GM21367 (cell line): ENCODE data around the gene QSOX2.
A peak's percentile ranks its signal among the peaks of the same experiment; 100 is the strongest.
"Not testable (repeated sequence)": the region's sequence is repeated elsewhere in the genome, so short reads cannot be mapped to it uniquely, and the experiment has no call there.

Experiments used
- ATAC-seq: cut with Tn5 transposase; IDR thresholded peaks from one replicate; pipeline ENCODE4 v1.9.1; 2021; ENCODE audit not compliant: unreplicated experiment

The QSOX2 gene

DNA sequence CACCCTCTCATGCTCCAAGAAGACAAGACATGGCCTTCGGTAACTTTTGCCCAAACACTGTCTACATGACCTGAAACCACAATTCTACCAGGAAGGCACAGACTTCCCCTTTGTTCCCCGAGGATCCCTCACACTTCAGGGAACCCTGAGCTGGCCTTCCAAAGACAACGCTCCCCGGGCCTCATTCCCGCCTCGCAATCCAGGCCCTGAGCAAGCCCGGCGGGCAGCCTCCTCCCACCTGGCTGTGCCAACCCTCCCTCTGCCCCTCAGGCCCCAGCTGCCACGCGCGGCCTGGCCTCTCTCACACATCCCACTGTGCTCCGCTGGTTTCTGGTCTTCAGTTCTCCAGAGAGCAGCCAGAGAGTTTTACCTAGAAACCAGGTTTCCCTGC, 7.3 kb downstream of the QSOX2 start:
- ATAC-seq = no peak

DNA sequence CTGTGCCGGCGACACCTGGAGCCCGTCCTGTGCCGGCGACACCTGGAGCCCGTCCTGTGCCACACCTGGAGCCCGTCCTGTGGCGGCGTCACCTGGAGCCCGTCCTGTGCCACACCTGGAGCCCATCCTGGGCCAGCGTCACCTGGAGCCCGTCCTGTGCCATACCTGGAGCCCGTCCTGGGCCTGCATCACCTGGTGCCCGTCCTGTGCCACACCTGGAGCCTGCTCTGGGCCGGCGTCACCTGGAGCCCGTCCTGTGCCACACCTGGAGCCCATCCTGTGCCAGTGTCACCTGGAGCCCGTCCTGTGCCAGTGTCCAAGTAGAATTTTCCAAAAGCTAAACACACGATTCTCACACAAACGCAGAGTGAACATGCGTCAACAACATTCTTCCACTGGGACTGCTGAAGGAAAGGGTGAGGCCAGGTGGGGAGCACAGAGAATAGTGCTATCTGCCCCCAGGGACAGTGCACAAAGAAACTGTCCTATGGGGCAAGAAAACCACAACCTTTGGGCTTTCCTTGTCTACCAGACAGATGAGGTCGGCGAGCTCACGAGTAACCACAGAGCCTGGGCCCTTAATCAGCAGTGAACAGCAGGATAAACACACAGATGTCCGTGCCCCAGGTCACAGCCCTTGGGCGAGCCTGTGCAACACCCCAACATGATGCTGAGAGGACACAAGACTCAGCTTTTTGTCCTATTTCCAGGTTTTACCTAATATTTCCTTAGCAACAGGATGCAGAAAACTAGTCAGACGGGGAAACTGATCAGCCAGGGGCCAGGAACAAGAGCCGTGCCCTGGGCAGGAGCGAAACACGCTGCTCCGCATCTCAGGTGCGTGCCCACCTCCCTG, 7.9 kb downstream of the QSOX2 start:
- no peak for ATAC-seq

DNA sequence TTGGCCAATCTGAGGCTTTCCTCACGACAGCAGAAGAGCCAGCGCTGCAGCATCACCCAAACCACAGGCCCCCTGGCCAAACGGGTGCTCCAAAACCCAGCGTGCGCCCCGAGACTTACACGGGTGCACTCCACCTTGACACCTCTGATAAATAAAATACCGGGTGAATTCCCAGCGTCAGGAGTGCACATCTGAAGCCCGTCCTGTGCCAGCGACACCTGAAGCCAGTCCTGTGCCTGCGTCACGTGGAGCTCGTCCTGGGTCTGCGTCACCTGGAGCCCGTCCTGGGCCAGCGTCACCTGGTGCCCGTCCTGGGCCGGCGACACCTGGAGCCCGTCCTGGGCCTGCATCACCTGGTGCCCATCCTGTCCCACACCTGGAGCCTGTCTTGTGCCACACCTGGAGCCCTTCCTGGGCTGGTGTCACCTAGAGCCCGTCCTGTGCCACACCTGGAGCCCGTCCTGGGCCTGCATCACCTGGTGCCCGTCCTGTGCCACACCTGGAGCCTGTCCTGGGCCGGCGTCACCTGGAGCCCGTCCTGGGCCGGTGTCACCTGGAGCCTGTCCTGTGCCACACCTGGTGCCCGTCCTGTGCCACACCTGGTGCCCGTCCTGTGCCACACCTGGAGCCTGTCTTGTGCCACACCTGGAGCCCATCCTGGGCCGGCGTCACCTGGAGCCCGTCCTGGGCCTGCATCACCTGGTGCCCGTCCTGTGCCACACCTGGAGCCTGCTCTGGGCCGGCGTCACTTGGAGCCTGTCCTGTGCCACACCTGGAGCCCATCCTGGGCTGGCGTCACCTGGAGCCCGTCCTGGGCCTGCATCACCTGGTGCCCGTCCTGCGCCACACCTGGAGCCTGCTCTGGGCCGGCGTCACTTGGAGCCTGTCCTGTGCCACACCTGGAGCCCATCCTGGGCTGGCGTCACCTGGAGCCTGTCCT, 8.9 kb downstream of the QSOX2 start:
- ATAC-seq = not testable (repeated sequence)

DNA sequence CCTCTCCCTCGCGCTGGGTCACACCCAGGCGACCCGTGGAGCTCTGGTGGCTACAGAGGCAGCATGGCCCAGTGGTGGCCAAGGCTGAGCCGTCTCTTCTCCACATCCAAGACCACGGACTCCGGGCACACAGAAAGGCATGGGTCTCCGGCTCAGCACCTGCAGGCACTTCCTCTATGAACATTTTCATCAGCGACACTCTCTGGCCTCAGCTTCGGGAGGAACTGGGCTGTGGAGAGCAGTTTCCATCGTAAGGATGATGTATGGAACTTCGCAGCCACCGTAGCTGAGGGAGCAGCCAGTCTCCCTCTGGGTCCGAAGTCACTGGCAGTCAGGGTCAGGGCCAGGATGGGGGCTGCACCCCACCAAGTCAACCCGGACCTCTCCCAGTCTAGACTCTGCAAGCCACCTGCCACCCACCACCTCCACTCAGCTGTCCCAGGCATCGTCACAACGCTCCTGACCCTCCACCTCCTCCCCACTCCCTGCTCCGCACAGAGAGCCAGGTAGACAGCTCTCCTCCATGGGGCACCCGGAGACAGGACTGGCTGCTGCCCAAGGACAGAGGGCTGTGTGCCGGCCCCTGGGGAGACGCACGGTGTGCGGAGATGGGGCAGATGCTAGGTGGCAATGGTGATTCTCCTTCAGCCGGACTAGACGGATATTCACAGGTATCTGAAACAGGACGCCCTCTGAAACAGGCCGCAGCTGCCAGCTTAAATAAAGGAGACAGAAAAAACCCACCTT, 9.7 kb downstream of the QSOX2 start:
- no peak for ATAC-seq

DNA sequence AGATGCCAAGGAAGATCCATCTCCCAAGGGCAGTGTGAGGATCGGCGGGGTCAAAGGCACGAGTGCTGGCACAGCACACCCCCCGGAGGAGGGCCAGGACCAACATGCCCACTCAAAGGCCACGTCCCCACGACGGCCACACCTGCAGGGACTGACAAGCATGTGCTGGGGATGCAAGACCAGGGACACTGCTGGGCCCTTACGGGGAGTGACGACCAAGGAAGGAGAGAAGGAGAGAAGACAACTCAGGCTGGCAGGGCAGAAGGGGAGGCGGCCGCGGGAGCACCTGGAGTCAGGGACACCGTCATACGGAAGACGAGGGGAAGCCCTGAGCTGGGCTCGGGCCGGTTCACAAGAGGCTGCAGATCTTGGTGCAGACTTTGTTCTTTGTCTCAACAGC, 10.4 kb downstream of the QSOX2 start:
- no peak for ATAC-seq

DNA sequence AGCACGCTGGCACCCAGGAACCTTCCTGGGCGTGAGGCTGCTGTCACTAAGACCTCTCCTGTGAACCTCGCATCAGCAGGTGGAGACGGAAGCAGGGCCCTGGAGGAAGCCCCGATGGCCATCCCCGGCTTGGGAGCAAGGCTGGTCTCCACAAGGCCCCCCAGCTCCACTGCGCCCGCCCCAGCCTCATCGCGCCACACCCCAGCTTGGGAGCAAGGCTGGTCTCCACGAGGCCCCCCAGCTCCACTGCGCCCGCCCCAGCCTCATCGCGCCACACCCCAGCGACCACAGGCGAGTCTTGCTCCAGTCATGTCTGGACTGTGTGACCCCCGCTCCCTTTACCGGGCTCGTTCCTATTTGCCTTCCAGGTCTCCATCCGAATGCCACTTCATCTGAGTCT, 11.0 kb downstream of the QSOX2 start:
- ATAC-seq = no peak

DNA sequence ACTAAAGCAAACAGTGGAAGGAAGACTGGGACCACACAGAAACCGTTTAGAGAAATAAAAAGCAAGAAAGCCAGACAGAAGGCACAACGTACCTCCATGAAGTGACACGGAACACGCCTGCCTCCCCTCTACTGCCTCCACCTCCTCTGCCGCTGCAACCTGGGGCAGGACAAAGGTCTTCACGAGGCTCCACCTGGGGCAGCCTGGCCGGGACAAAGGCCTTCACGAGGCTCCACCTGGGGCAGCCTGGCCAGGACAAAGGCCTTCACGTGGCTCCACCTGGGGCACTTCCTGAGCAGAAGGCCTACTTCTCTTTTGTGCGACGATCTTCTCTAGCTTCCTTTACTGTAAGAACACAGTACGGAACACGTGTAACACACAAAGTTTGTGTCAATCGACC, 11.7 kb downstream of the QSOX2 start:
- no peak for ATAC-seq

DNA sequence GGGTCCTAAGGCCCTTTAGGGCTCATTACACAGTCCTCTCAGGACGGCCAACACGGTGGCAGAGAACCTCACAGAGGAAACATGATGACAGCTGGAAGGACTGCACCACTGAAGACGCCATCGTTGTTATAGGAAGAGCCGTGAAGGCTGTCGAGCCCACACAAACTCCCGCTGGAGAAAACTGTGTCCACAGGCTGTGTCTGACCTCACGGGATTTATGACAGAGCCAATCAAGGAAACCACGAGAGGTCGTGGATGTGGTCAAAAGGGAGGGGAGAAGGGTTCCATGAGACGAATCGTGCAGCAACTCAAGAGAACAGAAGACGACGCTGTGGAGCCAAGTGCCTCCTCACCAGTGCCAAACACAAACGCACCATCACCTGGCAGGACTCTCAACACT, 12.2 kb downstream of the QSOX2 start:
- ATAC-seq = no peak

DNA sequence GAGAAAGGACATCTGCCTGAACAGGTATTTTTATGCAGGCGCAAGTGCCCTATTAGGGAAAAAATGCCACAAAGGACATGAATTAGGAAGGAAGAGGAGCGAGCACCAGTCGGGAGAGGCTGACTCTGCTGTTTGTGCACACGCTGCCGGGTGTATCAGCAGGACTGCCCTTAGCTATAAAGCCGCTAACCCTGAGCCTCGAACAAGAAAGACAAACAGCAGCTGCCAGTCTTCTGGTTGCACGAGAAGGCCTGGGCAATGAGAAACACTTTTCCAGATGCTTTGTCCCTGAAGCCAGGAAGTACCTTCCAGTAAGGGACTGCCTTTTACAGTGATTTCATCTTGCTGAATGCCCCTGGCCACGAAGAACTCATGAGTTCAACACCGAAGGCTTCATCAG, 12.6 kb downstream of the QSOX2 start:
- no peak for ATAC-seq

DNA sequence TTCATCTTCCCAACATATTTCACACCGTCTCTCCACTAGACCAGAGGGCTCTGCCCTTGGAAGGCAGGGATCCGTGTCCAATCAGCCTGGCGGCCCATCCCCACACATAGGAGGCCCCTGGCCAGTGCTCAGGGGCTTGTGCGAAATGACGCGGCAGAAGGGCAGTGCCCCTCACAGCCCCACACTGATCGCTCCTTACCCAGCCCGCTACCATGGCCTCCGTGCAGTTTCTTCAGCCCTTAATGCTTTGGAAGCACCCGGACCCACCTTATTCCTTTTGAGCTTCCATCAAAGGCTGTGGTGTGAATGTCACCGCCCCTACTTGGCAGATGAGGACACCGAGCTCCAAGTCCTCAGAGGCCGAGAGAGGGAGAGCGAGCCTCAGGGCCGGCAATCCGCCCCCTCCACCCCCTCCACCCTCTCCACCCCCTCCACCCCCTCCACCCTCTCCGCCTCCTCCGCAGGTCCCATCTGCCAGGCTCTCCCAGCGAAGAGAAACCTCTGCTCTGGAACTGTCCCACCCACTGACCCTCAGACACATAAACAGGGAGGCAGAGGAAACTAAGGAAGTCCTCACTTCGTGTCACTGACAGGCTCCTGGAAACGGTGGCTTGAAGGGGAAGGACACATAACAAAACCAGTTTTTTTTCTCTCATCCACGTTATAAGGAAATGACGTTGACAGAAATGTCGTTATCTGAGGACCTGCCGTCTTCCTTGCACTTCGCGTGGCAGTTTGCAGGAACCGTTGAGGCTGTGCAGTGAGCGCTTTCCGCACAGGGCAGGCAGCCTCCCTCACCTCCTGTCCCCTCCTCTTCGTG, 13.9 kb downstream of the QSOX2 start:
- ATAC-seq = no peak

DNA sequence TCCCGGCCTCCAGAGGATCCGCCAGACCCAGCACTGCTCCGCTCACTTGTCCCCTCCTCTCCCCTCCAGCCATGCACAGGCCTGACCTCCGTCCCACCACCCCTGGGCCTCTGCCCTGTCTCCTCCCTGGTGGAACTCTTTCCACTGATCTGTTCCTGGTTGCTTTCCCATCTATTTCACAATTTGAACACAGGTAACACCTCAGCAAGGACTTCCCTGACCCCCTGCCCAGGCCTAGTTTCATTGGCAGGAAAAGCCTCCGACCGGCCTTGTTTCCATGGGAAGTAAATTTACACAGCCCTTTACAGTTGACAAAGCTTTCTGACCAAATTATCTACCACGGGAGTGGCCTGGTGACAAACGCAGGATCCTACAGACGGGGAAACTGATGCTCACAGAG, 14.8 kb downstream of the QSOX2 start:
- no peak for ATAC-seq

DNA sequence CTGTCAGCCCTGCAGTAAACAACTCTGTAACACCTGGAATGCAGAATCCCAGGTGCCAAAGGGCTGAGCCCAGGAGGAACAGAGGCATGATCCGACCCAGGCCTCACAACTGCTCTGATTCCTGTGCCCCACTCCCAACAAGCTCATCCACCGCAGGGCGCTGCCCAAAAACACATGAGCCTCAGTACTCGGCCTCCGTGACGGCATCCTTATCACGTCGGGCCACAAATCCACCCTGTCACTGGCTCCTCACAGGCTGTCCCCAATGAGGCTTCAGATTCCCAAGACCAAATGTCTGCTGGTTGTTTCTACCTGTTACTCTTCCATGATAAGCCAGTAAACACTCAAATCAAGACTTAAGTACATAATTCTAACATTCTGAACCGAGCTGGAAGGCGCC, 15.2 kb downstream of the QSOX2 start:
- no peak for ATAC-seq

DNA sequence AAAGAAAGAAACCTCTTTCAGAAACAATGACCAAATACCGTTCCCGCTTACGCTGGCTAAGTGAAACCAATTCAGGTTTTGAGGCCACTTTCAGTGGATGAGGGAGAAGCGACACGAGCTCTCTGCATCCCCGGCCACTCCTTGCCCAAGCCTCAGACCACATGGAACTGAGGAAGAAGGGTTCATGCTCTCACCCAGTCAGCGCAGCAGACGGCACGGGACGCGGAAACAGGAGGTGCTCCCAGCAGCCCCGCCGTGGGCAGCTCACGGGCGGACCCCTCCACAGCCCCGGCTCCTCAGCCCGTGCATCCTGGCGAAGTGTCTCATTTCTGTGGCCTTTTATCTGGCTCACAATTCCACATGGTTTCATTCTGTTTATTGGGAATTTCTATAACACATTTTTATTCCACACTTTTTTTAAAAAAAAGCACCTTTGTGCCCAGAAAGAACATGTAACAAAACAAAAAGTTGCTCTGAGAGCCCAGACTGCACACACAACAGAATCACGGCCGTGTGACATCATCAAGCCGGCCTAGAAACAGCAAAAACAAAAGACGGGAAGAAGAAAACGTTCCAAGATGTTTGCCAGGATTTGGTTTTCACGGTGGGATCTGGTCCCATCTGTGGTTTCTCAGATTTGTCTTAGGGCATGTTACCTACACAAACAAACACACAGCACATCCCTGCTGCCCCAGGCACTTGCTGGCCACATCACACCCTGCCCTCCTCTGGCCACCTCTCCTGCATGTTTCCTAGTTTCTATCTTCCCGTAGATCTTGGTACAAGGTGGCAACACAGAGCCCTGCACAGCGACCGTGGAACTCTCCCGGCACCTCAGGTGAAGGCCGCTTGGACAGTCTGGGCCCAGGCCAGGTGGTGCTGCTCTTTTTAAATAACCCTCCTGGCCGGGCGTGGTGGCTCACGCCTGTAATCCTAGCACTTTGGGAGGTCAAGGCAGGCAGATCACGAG, 16.2 kb downstream of the QSOX2 start:
- ATAC-seq = no peak

DNA sequence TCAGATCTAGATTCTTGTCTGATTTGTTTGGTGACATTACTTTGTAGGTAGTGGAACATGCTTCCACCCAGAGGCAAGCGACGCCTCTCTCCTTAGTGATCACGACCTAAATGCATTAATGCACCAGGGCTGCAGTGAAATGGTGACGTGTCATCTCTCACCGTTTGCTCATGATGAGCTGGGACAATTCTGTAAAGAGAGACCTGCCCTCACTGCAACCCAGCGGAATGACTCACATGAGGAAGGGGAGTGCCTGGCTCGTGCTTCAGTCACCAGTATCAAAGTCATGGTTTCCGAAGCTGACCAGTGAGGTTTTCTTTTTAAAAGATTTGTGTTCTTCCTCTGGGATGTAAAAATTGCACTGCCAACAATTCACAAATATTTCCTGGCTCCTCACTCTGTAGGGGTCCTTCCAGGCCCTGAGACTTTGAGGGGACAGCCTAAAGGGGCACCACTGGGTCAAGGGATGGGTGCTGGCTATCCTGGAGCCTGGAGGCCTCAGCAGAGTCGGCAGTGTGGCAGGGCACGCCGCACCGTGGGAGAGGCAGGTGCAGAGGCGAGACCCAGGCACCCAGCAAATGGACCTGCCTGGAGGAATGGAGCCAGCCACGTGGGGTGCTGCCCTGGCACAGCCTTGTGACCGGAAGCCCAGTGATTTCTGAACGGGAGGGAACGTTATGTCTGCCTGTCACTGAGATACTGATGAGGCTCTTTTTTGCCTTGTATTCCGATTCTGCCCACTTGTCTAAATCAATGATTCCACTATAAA, 17.3 kb downstream of the QSOX2 start:
- ATAC-seq = no peak

DNA sequence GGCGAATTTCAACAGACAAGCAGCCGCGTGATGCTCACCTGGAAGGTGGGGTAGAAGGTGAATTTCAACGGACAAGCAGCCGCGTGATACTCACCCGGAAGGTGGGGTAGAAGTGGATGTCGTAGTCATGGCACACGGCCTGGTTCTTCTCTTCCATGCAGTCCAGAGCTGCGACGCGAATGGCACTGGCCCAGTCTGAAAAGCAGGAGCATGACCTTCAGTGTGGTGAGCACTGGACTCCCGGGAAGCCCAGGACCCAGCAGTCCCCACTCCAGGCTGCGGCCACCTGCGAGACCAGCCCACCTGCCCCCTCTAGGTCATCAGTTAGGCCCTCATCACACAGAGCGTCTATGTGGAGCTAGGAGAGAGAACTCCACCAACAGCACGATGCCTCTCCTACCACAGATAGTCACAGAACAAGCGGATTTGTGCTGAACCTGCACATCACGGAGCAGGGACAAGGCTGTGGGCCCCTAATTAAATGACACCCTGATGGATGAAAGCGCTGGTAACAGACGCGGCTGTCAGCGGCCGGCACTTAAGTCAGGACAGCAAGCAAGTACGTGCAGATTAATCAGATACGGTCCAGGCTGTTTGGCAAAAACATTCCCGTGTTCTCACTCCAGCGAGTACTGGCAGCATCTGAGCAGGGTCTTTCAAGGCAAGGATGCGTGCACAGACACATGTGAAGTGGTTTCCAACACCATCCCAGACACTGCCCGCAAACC, 18.8 kb downstream of the QSOX2 start:
- ATAC-seq = no peak

DNA sequence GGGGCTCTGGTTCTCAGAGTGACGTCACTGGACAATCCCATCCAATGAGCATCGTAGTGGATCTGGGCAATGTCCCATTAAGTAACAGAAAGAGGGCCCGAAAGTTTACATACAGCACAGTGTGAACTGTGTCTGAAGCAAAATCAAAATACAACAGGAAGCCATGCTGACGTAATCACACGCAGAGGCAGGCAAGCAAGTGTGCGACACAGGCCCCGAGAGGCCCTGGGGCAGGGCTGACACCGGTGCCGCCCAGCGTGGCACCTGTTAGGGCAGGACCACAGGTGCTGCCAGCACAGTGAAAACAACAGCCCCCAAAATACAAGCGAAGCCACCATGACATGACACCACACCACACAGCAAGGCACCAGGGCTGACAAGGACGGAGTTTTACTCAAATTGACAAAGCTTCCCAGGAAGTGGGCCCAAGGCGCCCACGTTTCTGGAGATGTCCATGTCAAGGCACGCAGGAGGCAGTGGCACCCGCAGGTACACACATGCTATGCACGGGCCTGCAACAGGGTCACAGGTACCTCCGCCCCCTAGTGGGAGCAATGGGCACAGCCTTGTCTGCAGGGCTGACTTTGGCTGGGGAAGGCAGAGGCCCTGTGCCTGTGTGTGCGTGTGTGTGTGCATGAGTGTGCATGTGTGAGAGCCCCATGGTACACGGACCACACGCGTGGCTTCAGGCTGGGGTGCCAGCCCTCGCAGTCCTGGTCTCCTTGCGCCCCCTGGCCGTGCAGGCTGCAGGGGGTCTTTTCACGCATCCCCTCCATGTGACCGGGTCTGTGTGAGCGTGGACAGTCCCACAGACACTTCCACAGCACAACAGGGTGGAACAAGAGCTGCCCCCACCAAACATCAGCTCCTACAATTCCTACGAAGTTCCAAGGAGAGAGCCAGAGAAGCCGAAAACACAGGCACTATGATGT, 19.6 kb downstream of the QSOX2 start:
- peak; percentile 55 for ATAC-seq

DNA sequence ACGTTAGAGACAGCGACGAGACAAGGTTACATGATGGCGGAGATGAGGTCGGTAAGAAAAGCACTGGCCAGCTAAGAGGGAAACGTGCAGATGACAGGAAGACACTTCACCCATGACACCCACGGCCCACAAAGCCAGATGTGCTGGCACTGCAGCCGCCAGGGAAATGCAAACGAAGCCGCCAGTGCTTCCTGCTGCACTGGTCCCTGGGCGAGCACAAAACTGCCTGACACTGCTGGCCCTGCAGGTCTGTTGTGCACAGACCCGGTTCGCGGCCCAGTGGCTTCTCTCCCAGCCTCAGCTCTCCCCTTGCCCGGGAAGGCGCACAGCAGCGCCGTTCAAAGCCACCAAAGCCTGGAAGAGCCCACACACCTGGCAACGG, 20.3 kb downstream of the QSOX2 start:
- ATAC-seq = peak; percentile 43
